ENCODE results near the gene SLC29A3. TPM values are rescaled to one million over a fixed set of nuclear protein-coding genes. Genes with fewer than 3 reads are reported as not detected.

The SLC29A3 gene
- total and polyA plus RNA-seq, 5 experiments from 2014 or later = 3.7 to 10.4 (median 8.2) TPM

GRCh38 chr10:71278691-71279588 lies 40.1 kb upstream of the SLC29A3 start:
- DNase-seq = no peak
- H3K4me3 Mint-ChIP-seq = no peak overlapping the region
- peaks cover 4 to 8% (median 5%) of the 10 kb centered on the region in 4 donors for H3K4me1 Mint-ChIP-seq
- H3K27ac Mint-ChIP-seq = no peak overlapping the region
- no peaks in the 10 kb centered on the region for H3K9me3 Mint-ChIP-seq
- no peaks in the 10 kb centered on the region for H3K27me3 Mint-ChIP-seq
- ATAC-seq = no peak
- no peaks in the 10 kb centered on the region for H3K36me3 Mint-ChIP-seq
- POLR2A ChIA-PET = no interaction called here

GRCh38 chr10:71279590-71280170 lies 39.4 kb upstream of the SLC29A3 start:
- ATAC-seq (no peak), DNase-seq (no peak)
- Mint-ChIP-seq H3K9me3 (no peaks in the 10 kb centered on the region), H3K27me3 (no peaks in the 10 kb centered on the region), H3K36me3 (no peaks in the 10 kb centered on the region), H3K4me1 (peaks cover 4 to 8% (median 5%) of the 10 kb centered on the region in 4 donors), H3K4me3 (no peak overlapping the region), H3K27ac (no peak overlapping the region)
- POLR2A ChIA-PET = no interaction called here

GRCh38 chr10:71280216-71280615 lies 38.8 kb upstream of the SLC29A3 start:
- no peak for DNase-seq
- H3K4me1 Mint-ChIP-seq = peaks cover 1 to 3% (median 2%) of the 10 kb centered on the region in 4 donors
- no peak for ATAC-seq
- H3K27me3 Mint-ChIP-seq = no peaks in the 10 kb centered on the region
- no peaks in the 10 kb centered on the region for H3K36me3 Mint-ChIP-seq
- no peaks in the 10 kb centered on the region for H3K9me3 Mint-ChIP-seq
- H3K27ac Mint-ChIP-seq = no peak overlapping the region
- POLR2A ChIA-PET = no interaction called here
- H3K4me3 Mint-ChIP-seq = no peak overlapping the region

DNA sequence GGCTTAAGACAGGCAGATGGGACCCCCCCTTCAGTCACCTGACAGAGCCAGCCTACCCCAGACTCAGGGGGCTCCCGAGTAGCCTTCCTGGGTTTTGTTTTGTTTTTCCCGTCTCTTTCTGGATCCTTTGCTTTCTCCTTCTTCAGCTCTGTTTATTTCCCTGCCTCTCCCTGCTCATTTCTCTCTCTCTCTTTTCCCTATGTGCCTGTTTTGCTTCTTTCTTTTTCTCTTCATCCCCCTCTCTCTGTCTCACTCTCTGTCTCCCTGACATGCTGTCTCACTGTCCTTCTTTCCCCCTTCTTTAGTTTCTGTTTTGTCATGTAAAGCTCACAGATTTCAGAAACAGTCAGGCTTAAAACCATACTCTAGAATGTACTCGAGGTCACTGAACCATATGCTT lies 38.2 kb upstream of the SLC29A3 start:
- H3K9me3 Mint-ChIP-seq = no peaks in the 10 kb centered on the region
- ATAC-seq (no peak), DNase-seq (no peak)
- H3K36me3 Mint-ChIP-seq = no peaks in the 10 kb centered on the region
- POLR2A ChIA-PET = no interaction called here
- H3K4me3 Mint-ChIP-seq = no peak overlapping the region
- peaks cover 0 to 2% (median 0%) of the 10 kb centered on the region in 5 donors for H3K27me3 Mint-ChIP-seq
- H3K4me1 Mint-ChIP-seq = peaks cover 0 to 2% (median 0%) of the 10 kb centered on the region in 4 donors
- no peak overlapping the region for H3K27ac Mint-ChIP-seq

DNA sequence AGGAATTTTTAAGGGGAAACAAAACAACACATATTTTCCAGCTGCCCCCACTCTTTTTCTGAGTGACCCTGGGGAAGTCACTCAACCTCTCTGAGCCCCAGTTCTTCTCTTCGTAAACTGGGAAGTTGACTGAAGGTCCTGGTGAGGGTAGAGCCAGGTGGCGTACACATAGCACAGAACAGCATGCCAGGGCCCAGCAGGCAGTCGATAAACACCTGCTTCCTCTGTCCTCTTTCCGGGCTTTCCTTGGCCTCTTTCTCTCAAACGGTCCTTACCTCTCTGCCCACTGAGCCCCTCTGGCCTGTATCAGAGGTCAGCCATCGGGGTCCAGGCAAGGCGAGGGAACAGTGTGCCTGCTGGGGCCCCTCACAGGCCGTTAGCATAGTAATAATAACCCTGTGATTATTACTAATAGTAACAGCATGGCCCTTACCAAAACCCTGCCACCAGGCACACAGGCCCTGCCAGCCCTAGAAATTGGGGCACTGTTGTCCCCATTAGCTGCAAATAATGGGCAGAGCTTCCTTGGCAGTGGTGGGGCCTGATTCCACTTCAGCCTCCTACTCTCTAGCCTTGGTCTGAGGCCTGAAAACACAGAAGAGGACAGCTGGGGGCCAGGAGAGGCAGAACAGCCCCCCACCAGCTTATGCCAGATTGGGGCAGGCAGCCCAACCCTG lies 37.3 kb upstream of the SLC29A3 start:
- peaks cover 0 to 2% (median under 1%) of the 10 kb centered on the region in 4 donors for H3K4me1 Mint-ChIP-seq
- POLR2A ChIA-PET = no interaction called here
- DNase-seq = no peak

DNA sequence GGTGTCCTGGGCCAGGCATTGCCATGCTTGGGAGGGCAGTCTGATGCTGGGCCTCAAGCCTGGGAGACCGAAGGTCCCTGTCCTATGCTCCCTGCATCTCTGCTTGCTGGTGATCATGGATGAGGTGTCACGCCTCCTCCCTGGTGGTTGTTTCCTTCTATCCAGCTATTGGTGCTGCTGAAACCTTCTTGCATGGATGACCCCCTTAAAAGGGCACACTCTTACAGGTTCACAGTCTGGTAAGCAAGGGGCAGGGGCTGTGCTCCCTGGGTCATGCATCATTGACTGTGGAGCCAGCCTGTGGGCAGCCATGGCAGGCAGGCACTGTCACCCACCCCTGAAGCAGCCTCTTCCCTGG lies 36.8 kb upstream of the SLC29A3 start:
- DNase-seq (no peak), ATAC-seq (no peak)
- Mint-ChIP-seq H3K27me3 (peaks cover 0 to 2% (median 0%) of the 10 kb centered on the region in 5 donors), H3K4me3 (no peak overlapping the region), H3K9me3 (no peaks in the 10 kb centered on the region), H3K27ac (no peak overlapping the region), H3K4me1 (peaks cover 0 to 2% (median under 1%) of the 10 kb centered on the region in 4 donors), H3K36me3 (no peaks in the 10 kb centered on the region)
- POLR2A ChIA-PET = no interaction called here

More for the DNA sequence above, 37.3 kb upstream of the SLC29A3 start:
- ATAC-seq = no peak
- Mint-ChIP-seq H3K27ac (no peak overlapping the region), H3K4me3 (no peak overlapping the region), H3K9me3 (no peaks in the 10 kb centered on the region), H3K27me3 (peaks cover 0 to 2% (median 0%) of the 10 kb centered on the region in 5 donors), H3K36me3 (no peaks in the 10 kb centered on the region)

GRCh38 chr10:71283410-71283809 lies 35.6 kb upstream of the SLC29A3 start:
- Mint-ChIP-seq H3K27ac (no peak overlapping the region), H3K4me3 (no peak overlapping the region), H3K9me3 (no peaks in the 10 kb centered on the region), H3K4me1 (peaks cover 0 to 2% (median under 1%) of the 10 kb centered on the region in 4 donors), H3K36me3 (no peaks in the 10 kb centered on the region), H3K27me3 (peaks cover 0 to 2% (median 0%) of the 10 kb centered on the region in 5 donors)
- no peak for DNase-seq
- POLR2A ChIA-PET = no interaction called here
- no peak for ATAC-seq

- POLR2A ChIA-PET = no interaction called here
- Mint-ChIP-seq H3K27ac (peak overlapping the region in 2 of 10 donors; percentile 25 to 77), H3K4me3 (no peak overlapping the region), H3K4me1 (peaks cover 0 to 2% (median under 1%) of the 10 kb centered on the region in 4 donors), H3K27me3 (peaks cover 0 to 2% (median 0%) of the 10 kb centered on the region in 5 donors), H3K9me3 (no peaks in the 10 kb centered on the region), H3K36me3 (no peaks in the 10 kb centered on the region)
- DNase-seq = no peak
- ATAC-seq = no peak
Measured at GRCh38 chr10:71283876-71284275, 35.2 kb upstream of the SLC29A3 start.

GRCh38 chr10:71284544-71285179 lies 34.4 kb upstream of the SLC29A3 start:
- DNase-seq = no peak
- no peak for ATAC-seq
- H3K4me1 Mint-ChIP-seq = peaks cover 0 to 4% (median 3%) of the 10 kb centered on the region in 4 donors
- no peaks in the 10 kb centered on the region for H3K9me3 Mint-ChIP-seq
- peaks cover 0 to 2% (median 0%) of the 10 kb centered on the region in 5 donors for H3K27me3 Mint-ChIP-seq
- POLR2A ChIA-PET = no interaction called here
- no peaks in the 10 kb centered on the region for H3K36me3 Mint-ChIP-seq
- no peak overlapping the region for H3K4me3 Mint-ChIP-seq
- H3K27ac Mint-ChIP-seq = peak overlapping the region in 1 of 10 donors; percentile 77

- Mint-ChIP-seq H3K9me3 (no peaks in the 10 kb centered on the region), H3K4me1 (peaks cover 0 to 5% (median 4%) of the 10 kb centered on the region in 4 donors), H3K27me3 (peaks cover 0 to 2% (median 0%) of the 10 kb centered on the region in 5 donors), H3K27ac (no peak overlapping the region), H3K4me3 (no peak overlapping the region), H3K36me3 (no peaks in the 10 kb centered on the region)
- no peak for ATAC-seq
- POLR2A ChIA-PET = no interaction called here
- DNase-seq = peak in 6 of 10 donors; percentile 4 to 27 (median 22)
Measured at GRCh38 chr10:71285180-71285545, 33.9 kb upstream of the SLC29A3 start.

GRCh38 chr10:71285986-71286385 lies 33.1 kb upstream of the SLC29A3 start:
- H3K27me3 Mint-ChIP-seq = peaks cover 0 to 2% (median 0%) of the 10 kb centered on the region in 5 donors
- DNase-seq (no peak), ATAC-seq (no peak)
- peaks cover 0 to 6% (median 4%) of the 10 kb centered on the region in 4 donors for H3K4me1 Mint-ChIP-seq
- H3K4me3 Mint-ChIP-seq = no peak overlapping the region
- POLR2A ChIA-PET = no interaction called here
- H3K9me3 Mint-ChIP-seq = no peaks in the 10 kb centered on the region
- no peak overlapping the region for H3K27ac Mint-ChIP-seq
- no peaks in the 10 kb centered on the region for H3K36me3 Mint-ChIP-seq

DNA sequence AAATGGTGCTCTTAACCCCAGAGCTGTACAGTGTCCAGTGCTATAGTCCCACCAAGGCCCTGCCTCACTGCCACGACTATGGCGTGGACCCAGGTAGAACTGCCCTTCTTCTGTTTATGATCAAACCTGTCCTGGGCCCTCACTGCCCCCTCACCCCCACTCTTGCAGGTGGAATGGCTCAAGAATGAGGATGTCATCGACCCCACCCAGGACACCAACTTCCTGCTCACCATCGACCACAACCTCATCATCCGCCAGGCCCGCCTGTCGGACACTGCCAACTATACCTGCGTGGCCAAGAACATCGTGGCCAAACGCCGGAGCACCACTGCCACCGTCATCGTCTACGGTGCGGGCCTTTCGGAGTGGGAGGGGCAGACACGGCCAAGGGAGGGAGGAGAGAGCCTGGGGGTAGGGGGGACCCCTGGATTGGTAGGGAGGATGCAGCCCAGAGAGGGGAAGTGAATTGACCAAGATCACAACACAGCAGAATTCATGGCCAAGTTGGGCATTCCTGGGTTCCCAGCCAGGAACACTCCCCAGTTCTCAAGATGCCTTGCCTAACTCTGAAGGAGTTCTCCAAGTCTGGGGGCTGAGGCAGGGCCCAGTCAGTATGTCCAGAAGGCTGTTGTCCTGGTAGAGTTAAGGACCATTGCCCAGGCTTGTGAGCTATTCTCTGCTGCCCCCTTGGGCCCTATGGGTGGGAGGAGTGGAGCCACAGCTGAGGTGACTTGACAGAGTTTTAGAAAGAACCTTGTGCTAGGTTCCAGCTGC lies 32.4 kb upstream of the SLC29A3 start:
- ATAC-seq (no peak), DNase-seq (no peak)
- Mint-ChIP-seq H3K36me3 (no peaks in the 10 kb centered on the region), H3K27me3 (peaks cover 0 to 2% (median 0%) of the 10 kb centered on the region in 5 donors), H3K9me3 (no peaks in the 10 kb centered on the region), H3K27ac (peak overlapping the region in 2 of 10 donors; percentile 29 to 80), H3K4me1 (peaks cover 0 to 6% (median 4%) of the 10 kb centered on the region in 4 donors), H3K4me3 (no peak overlapping the region)
- POLR2A ChIA-PET = no interaction called here
